Activated CD8-positive, alpha-beta T cell treated with anti-CD3 and anti-CD28 coated beads for 36 hours (primary cell): ENCODE results near the gene ACTRT2. TPM values are rescaled to one million over a fixed set of nuclear protein-coding genes. Genes with fewer than 3 reads are reported as not detected.

ENCODE experiments used
- ATAC-seq: fragments of 200-7000 bp; cut with Tn5 transposase; one replicate; pipeline ENCODE4 v1.10.0; 2021; ENCODE audit warnings: mild to moderate bottlenecking, moderate library complexity
- CTCF ChIA-PET: fragments of 350-600 bp; sonication (Branson Sonifier 250); formaldehyde crosslinking; loops from one replicate; lab custom pipeline; 2021; ENCODE audit warnings: antibody characterized with exemption; lab: Charles Lee
- POLR2A ChIA-PET: fragments of 350-600 bp; sonication (Branson Sonifier 250); formaldehyde crosslinking; loops from one replicate; lab custom pipeline; 2021; ENCODE audit warnings: antibody characterized with exemption; lab: Charles Lee
- DNase-seq: peaks from one replicate; pipeline ENCODE4 v3.0.0-alpha.2; 2020
- H3K27ac Mint-ChIP-seq: one replicate; pipeline ENCODE4 v1.8.0; 2021; ENCODE audit warnings: mild to moderate bottlenecking, mixed read lengths
- H3K27me3 Mint-ChIP-seq: one replicate; pipeline ENCODE4 v1.8.0; 2021; ENCODE audit warnings: mixed read lengths
- H3K36me3 Mint-ChIP-seq: one replicate; pipeline ENCODE4 v1.8.0; 2021; ENCODE audit warnings: low read depth, mixed read lengths
- H3K4me1 Mint-ChIP-seq: one replicate; pipeline ENCODE4 v1.8.0; 2021; ENCODE audit warnings: low read depth, mixed read lengths
- H3K4me3 Mint-ChIP-seq: one replicate; pipeline ENCODE4 v1.8.0; 2021; ENCODE audit warnings: mild to moderate bottlenecking, moderate library complexity, mixed read lengths
- H3K9me3 Mint-ChIP-seq: one replicate; pipeline ENCODE4 v1.8.0; 2021; ENCODE audit warnings: mixed read lengths
- intact Hi-C: fragments of 100-400 bp; cut with micrococcal nuclease; formaldehyde crosslinking; loops from one replicate; pipeline ENCODE4 v1.10.0; 2022
- total RNA-seq, 2 experiments: library from RNA; stranded (reverse); gene quantifications; one replicate each; pipeline ENCODE4 v1.2.3, GENCODE V29; 2021
- TF ChIP-seq, protein P1 (sequence below): fragments of 200-600 bp; IDR thresholded peaks from one replicate; pipeline ENCODE4 v1.8.0; 2022; ENCODE audit warnings: antibody characterized with exemption, mild to moderate bottlenecking

Gene ACTRT2
- total RNA-seq, 2 experiments from 2014 or later: not detected

DNA sequence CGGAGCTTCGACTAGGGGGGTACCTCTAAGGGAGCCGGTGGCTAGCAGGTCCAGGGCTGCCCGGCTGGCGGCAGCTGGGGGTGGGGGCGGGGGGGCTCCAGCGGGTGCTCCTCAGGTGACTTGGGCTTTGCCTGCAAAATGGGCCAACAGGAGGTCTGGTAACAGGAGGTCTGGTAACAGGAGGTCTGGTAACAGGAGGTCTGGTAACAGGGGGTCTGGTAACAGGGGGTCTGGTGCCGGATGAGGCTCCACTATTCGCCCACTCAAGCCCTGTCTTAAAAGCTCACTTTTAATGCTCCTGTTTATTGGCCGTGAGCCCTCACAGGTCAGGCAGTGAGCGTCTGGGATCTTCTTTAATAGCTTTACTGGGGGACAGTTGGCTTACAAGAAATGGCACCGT, 40.4 kb upstream of the ACTRT2 start:
- ChIA-PET CTCF (no interaction called here), POLR2A (no interaction called here)
- Mint-ChIP-seq H3K36me3 (no peaks in the 10 kb centered on the region), H3K27ac (no peak overlapping the region), H3K27me3 (no peaks in the 10 kb centered on the region), H3K4me3 (no peak overlapping the region), H3K9me3 (no peaks in the 10 kb centered on the region), H3K4me1 (no peaks in the 10 kb centered on the region)
- intact Hi-C loops: no loop called here
- no peak for ATAC-seq
- TF ChIP-seq, protein P1, sequence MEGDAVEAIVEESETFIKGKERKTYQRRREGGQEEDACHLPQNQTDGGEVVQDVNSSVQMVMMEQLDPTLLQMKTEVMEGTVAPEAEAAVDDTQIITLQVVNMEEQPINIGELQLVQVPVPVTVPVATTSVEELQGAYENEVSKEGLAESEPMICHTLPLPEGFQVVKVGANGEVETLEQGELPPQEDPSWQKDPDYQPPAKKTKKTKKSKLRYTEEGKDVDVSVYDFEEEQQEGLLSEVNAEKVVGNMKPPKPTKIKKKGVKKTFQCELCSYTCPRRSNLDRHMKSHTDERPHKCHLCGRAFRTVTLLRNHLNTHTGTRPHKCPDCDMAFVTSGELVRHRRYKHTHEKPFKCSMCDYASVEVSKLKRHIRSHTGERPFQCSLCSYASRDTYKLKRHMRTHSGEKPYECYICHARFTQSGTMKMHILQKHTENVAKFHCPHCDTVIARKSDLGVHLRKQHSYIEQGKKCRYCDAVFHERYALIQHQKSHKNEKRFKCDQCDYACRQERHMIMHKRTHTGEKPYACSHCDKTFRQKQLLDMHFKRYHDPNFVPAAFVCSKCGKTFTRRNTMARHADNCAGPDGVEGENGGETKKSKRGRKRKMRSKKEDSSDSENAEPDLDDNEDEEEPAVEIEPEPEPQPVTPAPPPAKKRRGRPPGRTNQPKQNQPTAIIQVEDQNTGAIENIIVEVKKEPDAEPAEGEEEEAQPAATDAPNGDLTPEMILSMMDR: no peak
- DNase-seq: no peak

DNA sequence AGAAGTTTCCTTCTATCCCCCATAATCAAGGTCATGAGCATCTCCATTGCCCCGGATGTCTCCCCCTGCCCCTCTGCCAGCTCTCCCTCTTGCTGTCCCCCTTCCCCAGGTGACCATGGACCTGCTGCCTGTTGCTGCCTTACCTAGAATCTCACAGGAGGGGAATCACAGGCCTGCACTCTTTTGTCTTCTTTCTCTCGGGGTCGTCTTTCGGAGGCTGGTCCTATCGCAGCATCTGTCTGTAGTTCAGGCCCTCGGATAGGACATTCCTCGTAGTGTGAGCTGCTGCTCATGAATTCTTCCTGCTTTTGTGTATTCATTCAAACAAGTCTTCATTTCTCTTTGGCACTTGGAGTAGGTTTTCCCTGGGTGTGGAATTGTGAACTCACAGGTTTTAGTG, 39.9 kb upstream of the ACTRT2 start:
- TF ChIP-seq, protein P1: no peak
- DNase-seq: no peak
- Mint-ChIP-seq H3K27me3 (no peaks in the 10 kb centered on the region), H3K4me1 (no peaks in the 10 kb centered on the region), H3K9me3 (no peaks in the 10 kb centered on the region), H3K27ac (no peak overlapping the region), H3K4me3 (no peak overlapping the region), H3K36me3 (no peaks in the 10 kb centered on the region)
- POLR2A ChIA-PET: no interaction called here
- no peak for ATAC-seq
- CTCF ChIA-PET: no interaction called here
- intact Hi-C loops: no loop called here

DNA sequence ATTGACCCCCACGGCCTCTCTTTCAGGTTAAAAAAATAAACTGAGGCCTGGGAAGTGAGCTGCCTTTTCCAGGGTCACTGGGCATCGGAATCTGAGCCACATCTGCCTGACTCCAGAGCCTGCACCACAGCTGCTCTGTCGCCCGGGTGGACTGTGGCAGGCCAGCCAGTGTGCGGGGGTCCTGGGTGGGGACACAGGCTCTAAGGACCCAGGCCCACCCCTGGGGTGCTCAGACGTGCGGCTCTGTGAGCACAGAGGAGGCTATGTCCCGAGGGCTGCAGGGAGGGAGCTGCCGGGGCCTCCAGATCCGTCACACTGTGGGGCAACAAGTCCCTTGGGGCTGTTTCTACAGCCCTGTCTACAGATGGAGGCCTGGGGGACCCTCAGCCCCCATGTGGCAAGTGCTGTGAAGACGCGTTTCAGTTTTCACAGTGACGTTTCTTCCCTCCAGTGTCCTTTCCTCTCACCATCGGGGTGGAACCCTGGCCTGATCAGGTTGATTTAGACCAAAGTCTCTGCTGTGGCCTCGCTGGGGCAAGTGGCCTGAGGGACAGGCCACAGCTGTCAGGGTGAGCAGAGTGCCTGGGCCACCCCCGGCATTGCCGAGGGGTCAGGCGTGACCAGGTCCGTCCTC, 39.2 kb upstream of the ACTRT2 start:
- intact Hi-C loops: no loop called here
- Mint-ChIP-seq H3K9me3 (no peaks in the 10 kb centered on the region), H3K27me3 (no peaks in the 10 kb centered on the region), H3K36me3 (no peaks in the 10 kb centered on the region), H3K4me3 (no peak overlapping the region), H3K4me1 (no peaks in the 10 kb centered on the region), H3K27ac (no peak overlapping the region)
- TF ChIP-seq, protein P1: no peak
- ATAC-seq (no peak), DNase-seq (no peak)
- CTCF ChIA-PET: no interaction called here
- POLR2A ChIA-PET: no interaction called here

DNA sequence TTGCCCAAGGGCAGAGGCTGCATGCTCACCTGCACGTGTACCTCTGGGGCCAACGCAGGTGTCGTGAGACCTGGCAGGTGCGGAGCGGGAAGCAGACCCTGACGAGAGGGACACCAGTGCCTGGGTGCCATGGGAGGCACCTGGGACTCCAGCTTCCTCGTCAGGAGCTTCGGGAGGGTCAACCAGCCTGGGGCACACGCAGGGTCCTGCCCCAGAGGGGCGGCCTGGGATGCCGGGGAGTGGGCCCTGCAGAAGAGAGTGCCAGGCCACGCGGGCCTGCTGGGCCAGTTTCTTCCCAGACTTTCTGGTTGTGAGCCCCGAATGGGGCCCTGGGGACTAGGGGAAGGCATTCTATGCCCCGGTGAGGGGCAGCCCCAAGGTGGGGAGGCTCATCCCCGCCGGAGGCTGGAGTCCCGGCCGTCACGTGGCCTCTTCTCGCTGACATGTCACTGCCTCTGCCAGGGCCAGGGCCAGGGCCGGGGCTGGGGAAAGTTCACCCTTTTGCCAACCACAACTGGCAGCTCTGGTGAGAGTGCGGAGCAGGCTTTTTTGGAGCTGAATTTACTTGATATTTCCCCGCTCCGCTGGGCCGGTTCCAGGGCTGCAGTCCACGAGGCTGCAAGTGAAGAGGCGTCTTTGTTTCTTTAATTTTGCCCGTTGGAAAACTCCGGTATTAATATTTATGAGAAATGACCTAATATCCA, 38.5 kb upstream of the ACTRT2 start:
- TF ChIP-seq, protein P1: no peak
- ATAC-seq (no peak), DNase-seq (no peak)
- CTCF ChIA-PET: no interaction called here
- Mint-ChIP-seq H3K36me3 (no peaks in the 10 kb centered on the region), H3K4me1 (no peaks in the 10 kb centered on the region), H3K27ac (no peak overlapping the region), H3K4me3 (no peak overlapping the region), H3K9me3 (no peaks in the 10 kb centered on the region), H3K27me3 (no peaks in the 10 kb centered on the region)
- intact Hi-C loops: no loop called here
- POLR2A ChIA-PET: no interaction called here

DNA sequence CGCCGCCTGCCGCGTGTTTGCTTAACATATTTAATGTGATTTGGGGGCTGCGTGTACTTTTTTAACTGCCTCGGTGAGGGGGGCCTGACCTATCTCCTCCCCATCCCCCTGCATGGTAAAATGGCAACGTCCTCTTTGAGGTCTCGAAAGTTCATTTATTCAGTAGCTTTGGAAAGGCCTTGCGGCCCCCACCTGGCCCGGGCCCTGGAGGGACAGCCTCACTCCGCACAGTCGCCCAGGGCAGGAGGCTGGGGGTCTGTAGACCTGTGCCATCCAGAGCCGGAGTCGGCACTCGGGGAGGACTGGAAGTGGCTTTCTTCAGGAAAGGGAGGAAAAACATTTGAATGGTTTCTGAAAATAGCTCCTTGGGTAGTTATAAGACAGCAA, 38.0 kb upstream of the ACTRT2 start:
- TF ChIP-seq, protein P1: no peak
- Mint-ChIP-seq H3K9me3 (no peaks in the 10 kb centered on the region), H3K4me1 (no peaks in the 10 kb centered on the region), H3K27ac (no peak overlapping the region), H3K4me3 (no peak overlapping the region), H3K27me3 (no peaks in the 10 kb centered on the region), H3K36me3 (no peaks in the 10 kb centered on the region)
- intact Hi-C loops: no loop called here
- DNase-seq (no peak), ATAC-seq (no peak)
- ChIA-PET CTCF (no interaction called here), POLR2A (no interaction called here)
